DOHH2 (cell line): ENCODE measurements around the gene GRM2.

Source experiments
- H3F3A ChIP-seq: fragments of 200-600 bp; sonication (generic), shearing (Covaris generic); 2 replicates; pipeline ENCODE4 v1.6.0; 2016; ENCODE audit warnings: antibody characterized with exemption, mild to moderate bottlenecking; ENCODE audit not compliant: control insufficient read depth, insufficient read depth
- H3K27ac ChIP-seq: fragments of 200-600 bp; sonication (generic); 2 replicates; pipeline ENCODE4 v1.5.1; 2014; ENCODE audit warnings: low read depth, mild to moderate bottlenecking, low read length, moderate library complexity
- H3K27me3 ChIP-seq: fragments of 200-600 bp; sonication (generic); 2 replicates; pipeline ENCODE4 v1.6.1; 2014; ENCODE audit warnings: mild to moderate bottlenecking, low read length, mixed read lengths; ENCODE audit not compliant: control insufficient read depth
- H3K36me3 ChIP-seq: fragments of 200-600 bp; sonication (generic); 2 replicates; pipeline ENCODE4 v1.6.1; 2014; ENCODE audit warnings: mild to moderate bottlenecking, low read length, moderate library complexity, mixed read lengths; ENCODE audit not compliant: control insufficient read depth
- H3K4me1 ChIP-seq: fragments of 200-600 bp; sonication (generic); 2 replicates; pipeline ENCODE4 v1.6.1; 2014; ENCODE audit warnings: mild to moderate bottlenecking, low read length, mixed read lengths; ENCODE audit not compliant: control insufficient read depth
- H3K4me2 ChIP-seq: fragments of 200-600 bp; sonication (generic); 2 replicates; pipeline ENCODE4 v1.6.0; 2014; ENCODE audit warnings: mild to moderate bottlenecking, low read length, moderate library complexity
- H3K4me3 ChIP-seq: fragments of 200-600 bp; sonication (generic); 2 replicates; pipeline ENCODE4 v1.5.1; 2014; ENCODE audit warnings: mild to moderate bottlenecking, low read length, mixed read lengths
- H3K79me2 ChIP-seq: fragments of 200-600 bp; sonication (generic); 2 replicates; pipeline ENCODE4 v1.6.1; 2014; ENCODE audit warnings: mild to moderate bottlenecking, low read length, mixed read lengths; ENCODE audit not compliant: control insufficient read depth
- H3K9me2 ChIP-seq: fragments of 200-600 bp; sonication (generic); replicated peaks from 2 replicates; pipeline ENCODE4 v1.6.1; 2014; ENCODE audit warnings: mild to moderate bottlenecking, low read length, mixed read lengths; ENCODE audit not compliant: control insufficient read depth
- H3K9me3 ChIP-seq: fragments of 200-600 bp; sonication (generic); 2 replicates; pipeline ENCODE4 v1.6.1; 2014; ENCODE audit warnings: antibody characterized with exemption, low read length, mixed read lengths; ENCODE audit not compliant: control insufficient read depth, insufficient read depth
- H4K20me1 ChIP-seq: fragments of 200-600 bp; sonication (generic); 2 replicates; pipeline ENCODE4 v1.6.0; 2014; ENCODE audit warnings: low read depth, mild to moderate bottlenecking, antibody characterized with exemption, low read length, moderate library complexity; ENCODE audit not compliant: control insufficient read depth, insufficient read depth
- CTCF ChIP-seq: fragments of 200-600 bp; sonication (generic); IDR thresholded peaks from one replicate; pipeline ENCODE4 v1.5.1; 2014; ENCODE audit warnings: antibody characterized with exemption, mild to moderate bottlenecking, low read depth, low read length; ENCODE audit not compliant: poor library complexity, severe bottlenecking
- EZH2phosphoT487 ChIP-seq: fragments of 200-600 bp; sonication (generic); IDR thresholded peaks from 2 replicates; pipeline ENCODE4 v1.6.1; 2017; ENCODE audit warnings: borderline replicate concordance, mild to moderate bottlenecking, antibody characterized with exemption, low read length, moderate library complexity, mixed read lengths

The GRM2 gene

GRCh38 chr3:51662456-51662855 lies 44.4 kb upstream of the GRM2 start:
- H3K4me3 ChIP-seq = no peak overlapping the region
- H3K27me3 ChIP-seq = no peaks in the 10 kb centered on the region
- no peak overlapping the region for H3K27ac ChIP-seq
- TF ChIP-seq CTCF (no peak), EZH2phosphoT487 (no peak)
- H4K20me1 ChIP-seq = no peaks in the 10 kb centered on the region
- no peaks in the 10 kb centered on the region for H3K79me2 ChIP-seq
- no peaks in the 10 kb centered on the region for H3F3A ChIP-seq
- no peak overlapping the region for H3K4me2 ChIP-seq
- H3K36me3 ChIP-seq = peaks cover 41% of the 10 kb centered on the region
- no peaks in the 10 kb centered on the region for H3K4me1 ChIP-seq
- no peaks in the 10 kb centered on the region for H3K9me3 ChIP-seq
- H3K9me2 ChIP-seq = no peaks in the 10 kb centered on the region

- no peaks in the 10 kb centered on the region for H3K27me3 ChIP-seq
- H3K79me2 ChIP-seq = peaks cover 27% of the 10 kb centered on the region
- H3K4me1 ChIP-seq = peaks cover 41% of the 10 kb centered on the region
- no peaks in the 10 kb centered on the region for H3K9me2 ChIP-seq
- no peak overlapping the region for H3K4me3 ChIP-seq
- no peak for TF ChIP-seq CTCF
- TF ChIP-seq EZH2phosphoT487 = no peak
- H3K27ac ChIP-seq = no peak overlapping the region
- peaks cover 9% of the 10 kb centered on the region for H3K36me3 ChIP-seq
- no peaks in the 10 kb centered on the region for H3K9me3 ChIP-seq
- no peaks in the 10 kb centered on the region; the same call in 1 of the 2 replicates for H3F3A ChIP-seq
- peak overlapping the region; percentile 82 for H3K4me2 ChIP-seq
- no peaks in the 10 kb centered on the region; the same call in 1 of the 2 replicates for H4K20me1 ChIP-seq
Measured at GRCh38 chr3:51668756-51669155, 38.1 kb upstream of the GRM2 start.

- H4K20me1 ChIP-seq = no peaks in the 10 kb centered on the region; the same call in 1 of the 2 replicates
- no peaks in the 10 kb centered on the region for H3K9me2 ChIP-seq
- no peaks in the 10 kb centered on the region for H3K27me3 ChIP-seq
- peaks cover 16% of the 10 kb centered on the region for H3K36me3 ChIP-seq
- H3K79me2 ChIP-seq = peaks cover 34% of the 10 kb centered on the region
- H3K4me3 ChIP-seq = no peak overlapping the region
- H3F3A ChIP-seq = no peaks in the 10 kb centered on the region; the same call in 1 of the 2 replicates
- no peak for TF ChIP-seq EZH2phosphoT487
- TF ChIP-seq CTCF = peak; percentile 96
- H3K9me3 ChIP-seq = no peaks in the 10 kb centered on the region
- H3K4me2 ChIP-seq = peak overlapping the region; percentile 82
- H3K27ac ChIP-seq = no peak overlapping the region
- peaks cover 41% of the 10 kb centered on the region for H3K4me1 ChIP-seq
Measured at GRCh38 chr3:51669241-51670052, 37.4 kb upstream of the GRM2 start.
